Ascending aorta (tissue), 2 donors: ENCODE data around the gene DMBT1. TPM values are rescaled to one million over a fixed set of nuclear protein-coding genes. Genes with fewer than 3 reads are reported as not detected.

Experiments used
- DNase-seq, 2 donors: peaks; one replicate each; pipeline ENCODE4 v3.0.0-alpha.2; 2019; ENCODE audit warnings: low spot score in 2 of 2
- H3K27ac ChIP-seq, 2 donors: fragments of 200-600 bp; sonication (generic); one replicate each; pipeline ENCODE4 v1.5.1; 2016 to 2017; ENCODE audit warnings: mild to moderate bottlenecking in 1 of 2
- H3K27me3 ChIP-seq: fragments of 200-600 bp; sonication (generic); one replicate; pipeline ENCODE4 v1.5.1; 2017
- H3K36me3 ChIP-seq, 2 donors: fragments of 200-600 bp; sonication (generic); one replicate each; pipeline ENCODE4 v1.5.1; 2016
- H3K4me1 ChIP-seq, 2 donors: fragments of 200-600 bp; sonication (generic); one replicate each; pipeline ENCODE4 v1.5.1; 2016 to 2017; ENCODE audit warnings: mild to moderate bottlenecking in 1 of 2
- H3K4me3 ChIP-seq, 2 donors: fragments of 200-600 bp; sonication (generic); one replicate each; pipeline ENCODE4 v1.5.1; 2016 to 2017; ENCODE audit warnings: mild to moderate bottlenecking in 1 of 2
- H3K9me3 ChIP-seq, 2 donors: fragments of 200-600 bp; sonication (generic); one replicate each; pipeline ENCODE4 v1.5.1; 2016
- intact Hi-C: fragments of 100-400 bp; cut with DNase I; formaldehyde crosslinking; loops from one replicate; pipeline ENCODE4 v1.15.1; 2023
- total RNA-seq: library from RNA; depleted of rRNA; stranded (reverse); fragments of >200 nt; gene quantifications from one replicate; pipeline ENCODE4 v1.1.0, GENCODE V29; 2016
- TF ChIP-seq, protein P1 (sequence below), 3 experiments: fragments of 200-600 bp in 2 of 3; fragments of 450-650 bp in 1 of 3; sonication (generic) in 2 of 3; IDR thresholded peaks; one replicate each; pipeline ENCODE4 v1.5.1; 2016 to 2019; ENCODE audit warnings: antibody characterized with exemption in 3 of 3, mild to moderate bottlenecking in 1 of 3, moderate library complexity in 1 of 3

The DMBT1 gene
- total RNA-seq, 1 donor from 2014 or later, result not detected

DNA sequence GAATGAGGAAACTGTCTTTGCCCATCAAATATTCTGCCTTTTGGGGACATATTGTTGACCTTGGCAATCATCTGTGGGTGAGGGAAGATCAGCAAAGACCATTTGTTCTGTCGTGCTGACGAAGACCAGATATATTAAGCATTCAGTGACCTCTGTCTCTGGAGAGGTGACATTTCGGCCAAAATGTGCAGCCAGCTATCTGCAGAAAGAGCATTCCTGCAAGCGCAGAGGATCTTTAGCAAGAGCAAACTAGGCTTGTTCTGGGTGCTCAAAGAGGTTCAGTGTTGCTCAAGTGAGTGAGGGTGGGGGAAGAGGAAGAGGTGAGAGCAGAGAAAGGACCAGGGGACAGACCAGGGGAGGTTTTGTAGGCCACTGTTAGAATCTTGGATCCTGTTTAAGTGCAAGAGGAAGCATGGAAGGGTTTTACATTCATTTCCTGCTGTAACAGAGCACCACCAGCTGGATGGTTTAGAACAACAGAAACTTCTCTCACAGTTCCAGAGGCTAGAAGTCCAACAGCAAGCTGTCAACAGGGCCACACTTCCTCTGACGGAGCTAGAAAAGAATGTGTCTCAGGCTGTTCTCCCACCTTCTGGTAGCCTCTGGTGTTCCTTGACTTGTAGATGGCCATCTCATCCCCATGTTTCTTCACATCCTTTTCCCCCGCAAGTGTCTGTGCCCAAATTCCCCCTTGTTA is 127.9 kb downstream of the DMBT1 start:
- H3K27me3 ChIP-seq, result no peaks in the 10 kb centered on the region
- no peaks in the 10 kb centered on the region for H3K36me3 ChIP-seq
- peaks cover 0 to 5% of the 10 kb centered on the region in 2 donors for H3K4me1 ChIP-seq
- no peaks in the 10 kb centered on the region for H3K9me3 ChIP-seq
- H3K4me3 ChIP-seq, result no peak overlapping the region
- H3K27ac ChIP-seq, result peak overlapping the region; percentile 0 to 42
- intact Hi-C loops, result no loop called here
- DNase-seq, result peak in 1 of 2 donors; percentile 65
- TF ChIP-seq, protein P1, sequence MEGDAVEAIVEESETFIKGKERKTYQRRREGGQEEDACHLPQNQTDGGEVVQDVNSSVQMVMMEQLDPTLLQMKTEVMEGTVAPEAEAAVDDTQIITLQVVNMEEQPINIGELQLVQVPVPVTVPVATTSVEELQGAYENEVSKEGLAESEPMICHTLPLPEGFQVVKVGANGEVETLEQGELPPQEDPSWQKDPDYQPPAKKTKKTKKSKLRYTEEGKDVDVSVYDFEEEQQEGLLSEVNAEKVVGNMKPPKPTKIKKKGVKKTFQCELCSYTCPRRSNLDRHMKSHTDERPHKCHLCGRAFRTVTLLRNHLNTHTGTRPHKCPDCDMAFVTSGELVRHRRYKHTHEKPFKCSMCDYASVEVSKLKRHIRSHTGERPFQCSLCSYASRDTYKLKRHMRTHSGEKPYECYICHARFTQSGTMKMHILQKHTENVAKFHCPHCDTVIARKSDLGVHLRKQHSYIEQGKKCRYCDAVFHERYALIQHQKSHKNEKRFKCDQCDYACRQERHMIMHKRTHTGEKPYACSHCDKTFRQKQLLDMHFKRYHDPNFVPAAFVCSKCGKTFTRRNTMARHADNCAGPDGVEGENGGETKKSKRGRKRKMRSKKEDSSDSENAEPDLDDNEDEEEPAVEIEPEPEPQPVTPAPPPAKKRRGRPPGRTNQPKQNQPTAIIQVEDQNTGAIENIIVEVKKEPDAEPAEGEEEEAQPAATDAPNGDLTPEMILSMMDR (IDR thresholded peaks at IDR 0.05), result no peak

- intact Hi-C loops, result no loop called here
- no peak for DNase-seq
- Histone ChIP-seq H3K4me1 (peaks cover 0 to 5% of the 10 kb centered on the region in 2 donors), H3K9me3 (no peaks in the 10 kb centered on the region), H3K27me3 (no peaks in the 10 kb centered on the region), H3K4me3 (no peak overlapping the region), H3K36me3 (no peaks in the 10 kb centered on the region), H3K27ac (peak overlapping the region; percentile 0 to 42)
- TF ChIP-seq, protein P1 (IDR thresholded peaks at IDR 0.05), result no peak
These were observed 128.7 kb downstream of the DMBT1 start for GRCh38 chr10:122689146-122689820.

DNA sequence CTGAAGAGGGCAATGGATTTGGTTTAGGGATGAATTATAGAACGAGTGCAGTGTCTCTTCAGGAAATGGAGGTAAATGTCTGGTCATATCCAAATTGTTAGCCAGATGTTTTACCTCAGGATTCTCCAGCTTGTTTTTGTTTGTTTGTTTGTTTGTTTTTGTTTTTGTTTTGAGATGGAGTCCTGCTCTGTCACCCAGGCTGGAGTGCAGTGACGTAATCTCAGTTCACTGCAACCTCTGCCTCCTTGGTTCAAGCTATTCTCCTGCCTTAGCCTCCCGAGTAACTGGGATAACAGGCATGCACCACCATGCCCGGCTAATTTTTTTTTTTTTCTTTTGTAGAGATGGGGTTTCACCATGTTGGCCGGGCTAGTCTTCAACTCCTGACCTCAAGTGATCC is 132.2 kb downstream of the DMBT1 start:
- no peaks in the 10 kb centered on the region for H3K9me3 ChIP-seq

More for the DNA sequence above, 132.2 kb downstream of the DMBT1 start:
- Histone ChIP-seq H3K4me3 (no peak overlapping the region), H3K36me3 (no peaks in the 10 kb centered on the region), H3K27me3 (no peaks in the 10 kb centered on the region), H3K27ac (no peak overlapping the region), H3K4me1 (peaks cover 0 to 5% of the 10 kb centered on the region in 2 donors)
- TF ChIP-seq, protein P1 (IDR thresholded peaks at IDR 0.05), result no peak
- DNase-seq, result no peak
- intact Hi-C loops, result no loop called here

Other genes starting within 250 kb of the DMBT1 start
- 128 TPM for gene PLEKHA1, start 186.0 kb upstream of the DMBT1 start, total RNA-seq
- gene ARMS2, start 106.1 kb upstream of the DMBT1 start, total RNA-seq, result not detected
- gene HTRA1, start 99.2 kb upstream of the DMBT1 start, total RNA-seq, result 112 TPM
- not detected for gene C10orf120, start 139.1 kb downstream of the DMBT1 start, total RNA-seq